Gastroesophageal sphincter (tissue), 4 donors: ENCODE measurements around the gene MARVELD3. TPM values are rescaled to one million over a fixed set of nuclear protein-coding genes. Genes with fewer than 3 reads are reported as not detected.
"Not testable (repeated sequence)": the region's sequence is repeated elsewhere in the genome, so short reads cannot be mapped to it uniquely, and the experiment has no call there.

Source experiments
- ATAC-seq: fragments of 150-250 bp; one replicate; pipeline ENCODE4 v1.9.1; 2016; ENCODE audit warnings: mild to moderate bottlenecking, moderate library complexity
- H3K27ac ChIP-seq, 4 donors: fragments of 200-600 bp; sonication (generic) in 3 of 4; 1 replicate in 3 of 4; 2 replicates in 1 of 4; pipeline ENCODE4 v1.5.1; 2016 to 2019
- H3K27me3 ChIP-seq: fragments of 200-600 bp; sonication (generic); one replicate; pipeline ENCODE4 v1.5.1; 2019
- H3K36me3 ChIP-seq, 2 donors: fragments of 200-600 bp; sonication (generic); one replicate each; pipeline ENCODE4 v1.5.1; 2019; ENCODE audit warnings: control low read depth in 1 of 2
- H3K4me1 ChIP-seq, 3 donors: fragments of 200-600 bp; sonication (generic); 1 replicate in 2 of 3; 2 replicates in 1 of 3; pipeline ENCODE4 v1.5.1; 2016 to 2019; ENCODE audit warnings: control low read depth in 2 of 3
- H3K4me3 ChIP-seq, 2 donors: fragments of 200-600 bp; sonication (generic); one replicate each; pipeline ENCODE4 v1.5.1; 2019; ENCODE audit warnings: mild to moderate bottlenecking in 1 of 2, moderate library complexity in 1 of 2
- H3K9me3 ChIP-seq, 3 donors: fragments of 200-600 bp; sonication (generic); one replicate each; pipeline ENCODE4 v1.5.1; 2017 to 2019; ENCODE audit warnings: control low read depth in 2 of 3
- CTCF ChIP-seq, 4 experiments: fragments of 200-600 bp in 2 of 4; fragments of 450-650 bp in 2 of 4; sonication (generic) in 1 of 4; IDR thresholded peaks; one replicate each; pipeline ENCODE4 v1.5.1; 2017 to 2019; ENCODE audit warnings: antibody characterized with exemption in 4 of 4, mild to moderate bottlenecking in 2 of 4, moderate library complexity in 2 of 4
- EP300 ChIP-seq: sonication (generic); formaldehyde crosslinking; IDR thresholded peaks from one replicate; pipeline ENCODE4 v1.6.1; 2017; ENCODE audit warnings: antibody characterized with exemption, mild to moderate bottlenecking
- POLR2A ChIP-seq, 2 donors: fragments of 450-650 bp; IDR thresholded peaks; one replicate each; pipeline ENCODE4 v1.6.1; 2017; ENCODE audit warnings: antibody characterized with exemption in 2 of 2, mild to moderate bottlenecking in 2 of 2, moderate library complexity in 1 of 2
- POLR2AphosphoS5 ChIP-seq: sonication (generic); formaldehyde crosslinking; IDR thresholded peaks from one replicate; pipeline ENCODE4 v1.6.1; 2017; ENCODE audit warnings: antibody characterized with exemption
- WGBS, 2 donors: methylation state at CpG; one replicate each; pipeline ENCODE4 v1.1.5; 2018; ENCODE audit warnings: low coverage in 1 of 2; 5-methylcytosine and 5-hydroxymethylcytosine counted together
- small RNA-seq, 4 donors: library from RNA; depleted of rRNA; stranded (forward); fragments of <200 nt; gene quantifications; one replicate each; pipeline ENCODE3, GENCODE V24; 2016
- total RNA-seq, 4 donors: library from RNA; depleted of rRNA; stranded (reverse); fragments of >200 nt; gene quantifications; one replicate each; pipeline ENCODE4 v1.1.0, GENCODE V29; 2016

MARVELD3 gene
- total RNA-seq, 4 donors from 2014 or later, result 1.4 TPM; not detected in 3

- Histone ChIP-seq H3K27ac (no peak overlapping the region), H3K4me3 (no peak overlapping the region), H3K27me3 (no peaks in the 10 kb centered on the region), H3K4me1 (no peaks in the 10 kb centered on the region), H3K36me3 (peaks cover 0 to 95% of the 10 kb centered on the region in 2 donors), H3K9me3 (no peaks in the 10 kb centered on the region)
- TF ChIP-seq POLR2A (IDR thresholded peaks at IDR 0.05) (no peak), EP300 (no peak), POLR2AphosphoS5 (no peak), CTCF (IDR thresholded peaks at IDR 0.05) (no peak)
- WGBS, 2 donors, result 61 to 90% methylated on average over 2 of the region's 2 CpGs
- no peak for ATAC-seq
These were observed 48.2 kb downstream of the MARVELD3 start for GRCh38 chr16:71674229-71674628.

- H3K27me3 ChIP-seq, result no peaks in the 10 kb centered on the region
- H3K36me3 ChIP-seq, result peaks cover 0 to 95% of the 10 kb centered on the region in 2 donors
- no peaks in the 10 kb centered on the region for H3K4me1 ChIP-seq
- no peaks in the 10 kb centered on the region for H3K9me3 ChIP-seq
- 83 to 91% methylated on average over 3 of the region's 3 CpGs for WGBS, 2 donors
- TF ChIP-seq EP300, result no peak
- TF ChIP-seq POLR2AphosphoS5, result no peak
- no peak for TF ChIP-seq POLR2A (IDR thresholded peaks at IDR 0.05)
- TF ChIP-seq CTCF (IDR thresholded peaks at IDR 0.05), result no peak
- no peak overlapping the region for H3K27ac ChIP-seq
- ATAC-seq, result no peak
- no peak overlapping the region for H3K4me3 ChIP-seq
These were observed 49.4 kb downstream of the MARVELD3 start for GRCh38 chr16:71675380-71675779.

- Histone ChIP-seq H3K27ac (no peak overlapping the region), H3K4me3 (no peak overlapping the region), H3K4me1 (no peaks in the 10 kb centered on the region), H3K9me3 (no peaks in the 10 kb centered on the region), H3K27me3 (no peaks in the 10 kb centered on the region), H3K36me3 (peaks cover 0 to 95% of the 10 kb centered on the region in 2 donors)
- no peak for TF ChIP-seq EP300
- ATAC-seq, result no peak
- 81 to 91% methylated on average over 4 to 5 of the region's 5 CpGs for WGBS, 2 donors
These were observed 50.3 kb downstream of the MARVELD3 start for GRCh38 chr16:71676236-71676635.

GRCh38 chr16:71681360-71681759 is 55.4 kb downstream of the MARVELD3 start:
- WGBS, 2 donors, result 83 to 93% methylated on average over 2 of the region's 2 CpGs
- Histone ChIP-seq H3K36me3 (peaks cover 0 to 100% of the 10 kb centered on the region in 2 donors), H3K27ac (no peak overlapping the region), H3K4me1 (no peaks in the 10 kb centered on the region), H3K9me3 (no peaks in the 10 kb centered on the region), H3K4me3 (no peak overlapping the region), H3K27me3 (no peaks in the 10 kb centered on the region)
- TF ChIP-seq CTCF (IDR thresholded peaks at IDR 0.05) (no peak), EP300 (no peak), POLR2AphosphoS5 (no peak), POLR2A (IDR thresholded peaks at IDR 0.05) (no peak)
- no peak for ATAC-seq

- WGBS, 2 donors, result 95 to 100% methylated on average over 2 to 12 of the region's 12 CpGs
- H3K36me3 ChIP-seq, result peaks cover 0 to 94% of the 10 kb centered on the region in 2 donors
These were observed 58.3 kb downstream of the MARVELD3 start for GRCh38 chr16:71684280-71684679.

More at GRCh38 chr16:71684280-71684679, 58.3 kb downstream of the MARVELD3 start:
- H3K4me3 ChIP-seq, H3K4me1 ChIP-seq, ATAC-seq, H3K27ac ChIP-seq, H3K9me3 ChIP-seq, H3K27me3 ChIP-seq: not testable (repeated sequence)

Small RNAs within 50 kb of the gene (small RNA-seq; reads per million reads assigned to genes)
- gene RNU6-208P, result 0 reads per million in 4 donors

Other genes with a start within 250 kb of the MARVELD3 start
- not detected for gene TLE7, start 184.1 kb upstream of the MARVELD3 start, total RNA-seq
- gene ZNF23, start 163.9 kb upstream of the MARVELD3 start, total RNA-seq, result 10 to 100 TPM; 11.0 to 23.0 (median 14.6) TPM
- gene ZNF19, start 136.9 kb upstream of the MARVELD3 start, total RNA-seq, result 1 to 10 TPM; 2.2 to 7.6 (median 4.2) TPM
- gene CHST4, start 99.8 kb upstream of the MARVELD3 start, total RNA-seq, result 1 to 10 TPM in 1 of 4 donors, under 1 TPM in 1, not detected in 2; 0.15 to 4.3 TPM
- not detected for gene TAT, start 49.1 kb upstream of the MARVELD3 start, total RNA-seq
- gene PHLPP2, start 98.5 kb downstream of the MARVELD3 start, total RNA-seq, result 10 to 100 TPM; 16.0 to 21.1 (median 18.2) TPM
- 10 to 100 TPM; 43.7 to 66.2 (median 57.1) TPM for gene AP1G1, start 182.7 kb downstream of the MARVELD3 start, total RNA-seq
- 10 to 100 TPM; 30.4 to 56.5 (median 40.9) TPM for gene ATXN1L, start 219.8 kb downstream of the MARVELD3 start, total RNA-seq